Liver (tissue), 9 donors: ENCODE measurements around the gene EDN3. TPM values are rescaled to one million over a fixed set of nuclear protein-coding genes. Genes with fewer than 3 reads are reported as not detected.
"Not testable (repeated sequence)": the region's sequence is repeated elsewhere in the genome, so short reads cannot be mapped to it uniquely, and the experiment has no call there.

ENCODE experiments used
- DNase-seq: peaks from one replicate; pipeline ENCODE4 v3.0.0-alpha.2; 2017; ENCODE audit warnings: low spot score
- H3K27ac ChIP-seq, 2 donors: one replicate each; pipeline ENCODE4 v1.7.0; 2013; ENCODE audit warnings: inconsistent platforms in 2 of 2, low read length in 2 of 2, control low read depth in 1 of 2, low read depth in 1 of 2, mild to moderate bottlenecking in 1 of 2
- H3K27me3 ChIP-seq, 4 donors: one replicate each; pipeline versions ENCODE4 v1.6.1 to v1.7.0; 2013; ENCODE audit warnings: low read length in 3 of 4, inconsistent platforms in 1 of 4, mild to moderate bottlenecking in 1 of 4, moderate library complexity in 1 of 4; ENCODE audit not compliant: control insufficient read depth in 4 of 4, insufficient read depth in 4 of 4
- H3K36me3 ChIP-seq, 4 donors: one replicate each; pipeline versions ENCODE4 v1.6.1 to v1.7.0; 2013; ENCODE audit warnings: low read length in 3 of 4, mild to moderate bottlenecking in 3 of 4, low read depth in 1 of 4, moderate library complexity in 1 of 4; ENCODE audit not compliant: control insufficient read depth in 4 of 4, insufficient read depth in 3 of 4
- H3K4me1 ChIP-seq, 4 donors: one replicate each; pipeline versions ENCODE4 v1.6.1 to v1.7.0; 2013; ENCODE audit warnings: low read length in 3 of 4, mild to moderate bottlenecking in 3 of 4, moderate library complexity in 1 of 4; ENCODE audit not compliant: control insufficient read depth in 4 of 4, insufficient read depth in 4 of 4
- H3K4me3 ChIP-seq, 3 donors: one replicate each; pipeline versions ENCODE4 v1.6.1 to v1.7.0; 2013; ENCODE audit warnings: low read length in 3 of 3, control low read depth in 1 of 3, low read depth in 1 of 3, mild to moderate bottlenecking in 1 of 3
- H3K9ac ChIP-seq, 2 donors: one replicate each; pipeline ENCODE4 v1.7.0; 2013; ENCODE audit warnings: low read length in 2 of 2, mild to moderate bottlenecking in 2 of 2, moderate library complexity in 2 of 2, control low read depth in 1 of 2, low read depth in 1 of 2
- H3K9me3 ChIP-seq, 4 donors: one replicate each; pipeline versions ENCODE4 v1.6.1 to v1.7.0; 2013; ENCODE audit warnings: low read length in 3 of 4; ENCODE audit not compliant: control insufficient read depth in 4 of 4
- ATF3 ChIP-seq: IDR thresholded peaks from 2 replicates; pipeline ENCODE4 v1.6.1; 2016; ENCODE audit warnings: antibody characterized with exemption
- CTCF ChIP-seq: fragments of 150-350 bp; IDR thresholded peaks from 2 replicates; pipeline ENCODE4 v1.5.1; 2017; ENCODE audit warnings: improper control_type of control experiment, low read depth, low read length; ENCODE audit not compliant: missing input control
- EGR1 ChIP-seq, 2 donors: IDR thresholded peaks; 2 replicates each; pipeline ENCODE4 v1.6.1; 2016 to 2018; ENCODE audit warnings: antibody characterized with exemption in 2 of 2, low read depth in 2 of 2
- FOXA2 ChIP-seq: IDR thresholded peaks from 2 replicates; pipeline ENCODE4 v1.6.1; 2016; ENCODE audit warnings: antibody characterized with exemption
- GABPA ChIP-seq, 2 donors: IDR thresholded peaks in 1 of 2; conservative IDR thresholded peaks in 1 of 2; 2 replicates each; pipeline ENCODE4 v1.6.1; 2016; ENCODE audit warnings: antibody characterized with exemption in 2 of 2, mild to moderate bottlenecking in 1 of 2, moderate library complexity in 1 of 2
- HNF4A ChIP-seq, 2 donors: conservative IDR thresholded peaks; 2 replicates each; pipeline ENCODE4 v1.6.1; 2016; ENCODE audit warnings: antibody characterized with exemption in 2 of 2, mild to moderate bottlenecking in 2 of 2
- HNF4G ChIP-seq: IDR thresholded peaks from 2 replicates; pipeline ENCODE4 v1.6.1; 2016; ENCODE audit warnings: antibody characterized with exemption
- JUND ChIP-seq, 2 donors: IDR thresholded peaks; 2 replicates each; pipeline ENCODE4 v1.6.1; 2016; ENCODE audit warnings: antibody characterized with exemption in 2 of 2
- MAX ChIP-seq: IDR thresholded peaks from 2 replicates; pipeline ENCODE4 v1.6.1; 2016; ENCODE audit warnings: antibody characterized with exemption
- NR2F2 ChIP-seq: IDR thresholded peaks from 2 replicates; pipeline ENCODE4 v1.6.1; 2016; ENCODE audit warnings: antibody characterized with exemption
- RXRA ChIP-seq, 2 donors: IDR thresholded peaks; 2 replicates each; pipeline ENCODE4 v1.6.1; 2017 to 2018; ENCODE audit warnings: antibody characterized with exemption in 2 of 2, mild to moderate bottlenecking in 1 of 2
- SP1 ChIP-seq: IDR thresholded peaks from 2 replicates; pipeline ENCODE4 v1.6.1; 2018; ENCODE audit warnings: antibody characterized with exemption, mild to moderate bottlenecking
- TAF1 ChIP-seq: conservative IDR thresholded peaks from 2 replicates; pipeline ENCODE4 v1.6.1; 2016; ENCODE audit warnings: antibody characterized with exemption, mild to moderate bottlenecking
- YY1 ChIP-seq: IDR thresholded peaks from 2 replicates; pipeline ENCODE4 v1.6.1; 2016; ENCODE audit warnings: antibody characterized with exemption, mild to moderate bottlenecking
- whole genome bisulfite sequencing: extraction: QIAGEN DNeasy Blood & Tissue Kit; methylation state at CpG from one replicate; pipeline ENCODE4 v1.1.7; 2013; 5-methylcytosine and 5-hydroxymethylcytosine counted together
- polyA plus RNA-seq, 2 donors: library from polyadenylated mRNA; stranded (reverse) in 1 of 2; unstranded in 1 of 2; fragments of 200-250 nt in 1 of 2; fragments of >200 nt in 1 of 2; fragmentation: Nextera tagmentation in 1 of 2; extraction: Ambion mirVana in 1 of 2; gene quantifications; one replicate each; pipeline versions ENCODE4 v1.2.1 to v1.2.3, GENCODE V29; 2013 to 2015
- total RNA-seq, 2 donors: library from RNA; depleted of rRNA; stranded (reverse); fragments of >200 nt; gene quantifications; one replicate each; pipeline ENCODE4 v1.2.3, GENCODE V29; 2014
- TF ChIP-seq, protein P1 (sequence below): IDR thresholded peaks from 2 replicates; pipeline ENCODE4 v1.6.1; 2016; ENCODE audit warnings: antibody characterized with exemption
- donor health status: healthy.
- donor health status: healthy.
- donor health status: healthy.
- donor health status: healthy.
- donor health status: healthy.

Gene EDN3
- total and polyA plus RNA-seq, 4 donors = 0.09 TPM; not detected in 3

- Histone ChIP-seq H3K9me3 (peaks cover 0 to 5% (median 0%) of the 10 kb centered on the region in 4 donors), H3K4me1 (no peaks in the 10 kb centered on the region), H3K9ac (no peak overlapping the region), H3K27ac (no peak overlapping the region), H3K27me3 (peaks cover 0 to 6% (median 0%) of the 10 kb centered on the region in 4 donors), H3K36me3 (no peaks in the 10 kb centered on the region), H3K4me3 (no peak overlapping the region)
- WGBS = 90% methylated on average over 12 of the region's 12 CpGs
- TF ChIP-seq HNF4A (conservative IDR thresholded peaks at IDR 0.05) (no peak), TAF1 (no peak), ATF3 (no peak), SP1 (no peak), YY1 (no peak), RXRA (IDR thresholded peaks at IDR 0.05) (no peak), NR2F2 (no peak), GABPA (IDR thresholded peaks at IDR 0.05 in 1 of 2, conservative IDR thresholded peaks at IDR 0.05 in 1 of 2) (no peak), EGR1 (IDR thresholded peaks at IDR 0.05; ENCODE audit: low read depth in 2 of 2) (no peak)
- no peak for DNase-seq
These were observed 39.9 kb downstream of the EDN3 start for GRCh38 chr20:59340201-59340885.

- 89% methylated on average over 4 of the region's 4 CpGs for WGBS
- H3K27ac ChIP-seq, DNase-seq, H3K27me3 ChIP-seq, H3K9ac ChIP-seq, H3K9me3 ChIP-seq, H3K36me3 ChIP-seq, H3K4me1 ChIP-seq, H3K4me3 ChIP-seq: not testable (repeated sequence)
These were observed 41.0 kb downstream of the EDN3 start for GRCh38 chr20:59341285-59342022.

DNA sequence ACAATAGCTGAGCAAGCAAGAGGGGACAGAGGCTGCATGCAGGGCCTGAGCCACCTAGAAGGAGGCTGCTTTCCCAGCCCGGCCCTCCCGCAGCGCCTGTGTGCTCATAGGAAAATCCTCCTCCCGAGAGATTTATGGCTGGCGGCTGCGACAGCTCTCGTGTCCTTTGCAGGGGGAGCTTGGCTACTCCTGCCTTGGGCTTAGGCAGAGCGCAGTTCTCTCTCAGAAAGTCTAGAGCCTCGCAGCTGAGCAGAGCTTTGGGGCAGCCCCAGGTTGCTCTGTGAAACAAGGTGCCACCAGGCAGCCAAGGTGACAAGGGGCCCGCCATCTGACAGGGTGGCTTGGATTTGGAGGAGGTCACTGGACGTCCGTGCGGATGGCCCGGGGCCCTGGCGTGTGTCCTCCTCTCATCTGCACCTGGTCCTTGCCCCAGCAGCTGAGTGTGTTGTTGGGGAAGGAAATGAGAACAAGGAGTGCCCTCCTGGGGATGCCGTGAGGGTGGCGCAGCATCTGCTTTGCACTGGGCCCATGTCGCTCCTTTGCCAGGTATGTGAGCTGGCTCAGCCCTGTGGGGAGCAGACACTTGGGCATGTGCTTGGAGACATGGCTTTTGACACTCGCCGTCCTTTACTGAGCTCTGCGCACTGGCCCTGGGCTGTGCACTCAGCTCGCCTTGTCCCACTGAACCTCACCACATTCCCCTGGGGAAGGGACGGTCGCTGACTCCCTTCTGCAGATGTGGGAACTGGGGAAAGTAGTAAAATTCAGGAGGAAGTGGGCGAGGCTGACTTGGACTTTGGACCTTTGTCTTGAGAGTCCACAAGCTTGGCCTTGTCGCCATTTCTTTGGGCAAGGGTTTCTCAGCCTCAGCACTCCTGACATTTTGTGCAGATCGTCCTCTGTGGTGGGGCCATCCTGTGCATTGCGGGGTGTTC lies 41.9 kb downstream of the EDN3 start:
- no peak for DNase-seq
- TF ChIP-seq RXRA (IDR thresholded peaks at IDR 0.05) = no peak
- TF ChIP-seq TAF1 = no peak
- Histone ChIP-seq H3K4me1 (no peaks in the 10 kb centered on the region), H3K27me3 (no peaks in the 10 kb centered on the region), H3K9ac (no peak overlapping the region), H3K36me3 (no peaks in the 10 kb centered on the region), H3K9me3 (peaks cover 0 to 5% (median 0%) of the 10 kb centered on the region in 4 donors), H3K27ac (no peak overlapping the region), H3K4me3 (no peak overlapping the region)
- WGBS = 83% methylated on average over 28 of the region's 28 CpGs

GRCh38 chr20:59346061-59346460 lies 45.6 kb downstream of the EDN3 start:
- Histone ChIP-seq H3K4me3 (no peak overlapping the region), H3K27me3 (no peaks in the 10 kb centered on the region), H3K9ac (no peak overlapping the region), H3K4me1 (no peaks in the 10 kb centered on the region), H3K9me3 (peaks cover 0 to 5% (median 0%) of the 10 kb centered on the region in 4 donors), H3K36me3 (no peaks in the 10 kb centered on the region), H3K27ac (no peak overlapping the region)
- 96% methylated on average over 2 of the region's 2 CpGs for WGBS
- no peak for DNase-seq
- no peak for TF ChIP-seq HNF4A (conservative IDR thresholded peaks at IDR 0.05)
- no peak for TF ChIP-seq CTCF
- no peak for TF ChIP-seq FOXA2
- TF ChIP-seq ATF3 = no peak
- TF ChIP-seq YY1 = no peak
- no peak for TF ChIP-seq JUND (IDR thresholded peaks at IDR 0.05)
- TF ChIP-seq MAX = no peak
- TF ChIP-seq GABPA (IDR thresholded peaks at IDR 0.05 in 1 of 2, conservative IDR thresholded peaks at IDR 0.05 in 1 of 2) = no peak
- TF ChIP-seq HNF4G = no peak
- TF ChIP-seq RXRA (IDR thresholded peaks at IDR 0.05) = no peak
- no peak for TF ChIP-seq EGR1 (IDR thresholded peaks at IDR 0.05; ENCODE audit: low read depth in 2 of 2)
- TF ChIP-seq, protein P1, sequence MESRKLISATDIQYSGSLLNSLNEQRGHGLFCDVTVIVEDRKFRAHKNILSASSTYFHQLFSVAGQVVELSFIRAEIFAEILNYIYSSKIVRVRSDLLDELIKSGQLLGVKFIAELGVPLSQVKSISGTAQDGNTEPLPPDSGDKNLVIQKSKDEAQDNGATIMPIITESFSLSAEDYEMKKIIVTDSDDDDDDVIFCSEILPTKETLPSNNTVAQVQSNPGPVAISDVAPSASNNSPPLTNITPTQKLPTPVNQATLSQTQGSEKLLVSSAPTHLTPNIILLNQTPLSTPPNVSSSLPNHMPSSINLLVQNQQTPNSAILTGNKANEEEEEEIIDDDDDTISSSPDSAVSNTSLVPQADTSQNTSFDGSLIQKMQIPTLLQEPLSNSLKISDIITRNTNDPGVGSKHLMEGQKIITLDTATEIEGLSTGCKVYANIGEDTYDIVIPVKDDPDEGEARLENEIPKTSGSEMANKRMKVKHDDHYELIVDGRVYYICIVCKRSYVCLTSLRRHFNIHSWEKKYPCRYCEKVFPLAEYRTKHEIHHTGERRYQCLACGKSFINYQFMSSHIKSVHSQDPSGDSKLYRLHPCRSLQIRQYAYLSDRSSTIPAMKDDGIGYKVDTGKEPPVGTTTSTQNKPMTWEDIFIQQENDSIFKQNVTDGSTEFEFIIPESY = no peak
